Fibroblast of lung (primary cell): ENCODE results near the gene MYO1E.

Experiments
- CTCF ChIP-seq, 2 donors: IDR thresholded peaks in 1 of 2; conservative IDR thresholded peaks in 1 of 2; 1 replicate in 1 of 2; 2 replicates in 1 of 2; pipeline ENCODE4 v1.5.1; 2011 to 2012; ENCODE audit warnings: low read length in 2 of 2, control low read depth in 1 of 2, inconsistent platforms in 1 of 2, low read depth in 1 of 2, mild to moderate bottlenecking in 1 of 2
- EZH2 ChIP-seq: IDR thresholded peaks from 2 replicates; pipeline ENCODE4 v1.5.1; 2012; ENCODE audit warnings: low read length, control low read depth, mild to moderate bottlenecking; ENCODE audit errors: missing control alignments

DNA sequence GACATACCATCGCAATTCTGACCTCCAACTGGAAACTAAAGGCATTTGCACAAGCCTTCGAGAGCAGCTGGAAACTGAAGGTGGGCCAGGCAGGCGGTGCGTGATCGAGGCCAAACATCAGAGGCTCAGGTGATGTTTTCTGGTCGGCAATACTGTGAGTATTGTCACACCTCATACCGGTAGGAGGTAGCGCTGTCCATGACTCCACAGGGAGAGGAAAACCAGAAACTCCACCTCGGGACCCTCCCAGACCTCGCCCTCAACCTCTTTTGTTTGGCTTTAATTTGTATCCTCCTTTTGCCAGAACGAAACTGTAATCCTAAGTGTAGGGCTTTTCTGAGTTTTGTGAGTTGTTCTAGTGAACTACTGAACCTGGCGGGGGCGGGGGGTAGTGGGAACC, 122.4 kb downstream of the MYO1E start:
- TF ChIP-seq CTCF (conservative IDR thresholded peaks at IDR 0.05 in 1 of 2, IDR thresholded peaks at IDR 0.05 in 1 of 2; ENCODE audit: low read depth in 1 of 2, low read length in 2 of 2) (no peak), EZH2 (no peak)
